Lower leg skin (tissue), 3 donors: ENCODE data around the gene UVSSA.

ENCODE experiments used
- POLR2A ChIP-seq, 2 donors: fragments of 450-650 bp; IDR thresholded peaks; one replicate each; pipeline ENCODE4 v1.6.1; 2016 to 2017; ENCODE audit warnings: antibody characterized with exemption in 2 of 2, mild to moderate bottlenecking in 1 of 2, moderate library complexity in 1 of 2
- TF ChIP-seq, protein P1 (sequence below), 3 donors: fragments of 450-650 bp; IDR thresholded peaks; one replicate each; pipeline ENCODE4 v1.5.1; 2016; ENCODE audit warnings: antibody characterized with exemption in 3 of 3, mild to moderate bottlenecking in 3 of 3, moderate library complexity in 2 of 3

DNA sequence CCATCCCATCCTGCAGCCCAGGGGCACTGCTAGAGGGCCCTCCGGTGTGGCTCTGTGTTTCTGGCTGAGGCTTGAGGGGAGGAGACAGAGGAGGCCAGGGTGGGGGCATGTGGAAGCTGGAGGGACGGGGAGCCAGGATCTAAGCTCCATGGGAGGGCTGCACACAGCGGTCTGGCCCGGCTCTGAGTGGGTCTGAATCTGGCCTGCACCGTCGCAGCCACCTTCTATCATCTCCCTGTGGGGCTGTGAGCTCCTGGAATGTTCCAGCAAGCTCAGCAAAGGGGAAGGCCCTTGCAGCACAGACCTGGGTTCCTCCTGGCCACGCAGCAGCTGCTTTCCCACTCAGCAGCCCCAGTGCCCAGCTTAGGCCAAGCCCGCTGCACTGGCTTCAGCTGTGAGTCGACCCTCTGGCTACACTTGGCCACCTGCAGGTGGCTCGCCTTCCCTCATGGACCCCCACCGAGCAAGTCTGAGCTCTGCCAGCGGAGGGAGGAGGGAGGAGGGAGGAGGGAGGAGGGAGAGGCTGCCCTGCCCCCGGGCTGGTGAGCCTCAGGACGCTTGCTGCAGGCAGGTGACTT, 53.9 kb downstream of the UVSSA start:
- TF ChIP-seq, protein P1, sequence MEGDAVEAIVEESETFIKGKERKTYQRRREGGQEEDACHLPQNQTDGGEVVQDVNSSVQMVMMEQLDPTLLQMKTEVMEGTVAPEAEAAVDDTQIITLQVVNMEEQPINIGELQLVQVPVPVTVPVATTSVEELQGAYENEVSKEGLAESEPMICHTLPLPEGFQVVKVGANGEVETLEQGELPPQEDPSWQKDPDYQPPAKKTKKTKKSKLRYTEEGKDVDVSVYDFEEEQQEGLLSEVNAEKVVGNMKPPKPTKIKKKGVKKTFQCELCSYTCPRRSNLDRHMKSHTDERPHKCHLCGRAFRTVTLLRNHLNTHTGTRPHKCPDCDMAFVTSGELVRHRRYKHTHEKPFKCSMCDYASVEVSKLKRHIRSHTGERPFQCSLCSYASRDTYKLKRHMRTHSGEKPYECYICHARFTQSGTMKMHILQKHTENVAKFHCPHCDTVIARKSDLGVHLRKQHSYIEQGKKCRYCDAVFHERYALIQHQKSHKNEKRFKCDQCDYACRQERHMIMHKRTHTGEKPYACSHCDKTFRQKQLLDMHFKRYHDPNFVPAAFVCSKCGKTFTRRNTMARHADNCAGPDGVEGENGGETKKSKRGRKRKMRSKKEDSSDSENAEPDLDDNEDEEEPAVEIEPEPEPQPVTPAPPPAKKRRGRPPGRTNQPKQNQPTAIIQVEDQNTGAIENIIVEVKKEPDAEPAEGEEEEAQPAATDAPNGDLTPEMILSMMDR (IDR thresholded peaks at IDR 0.05) = no peak
- no peak for TF ChIP-seq POLR2A (IDR thresholded peaks at IDR 0.05)
